AG10803 (cell line): ENCODE measurements around the gene EVL.
A peak's percentile ranks its signal among the peaks of the same experiment; 100 is the strongest.
"Not testable (repeated sequence)": the region's sequence is repeated elsewhere in the genome, so short reads cannot be mapped to it uniquely, and the experiment has no call there.

Experiments
- DNase-seq: peaks from one replicate; pipeline ENCODE4 v3.0.0; 2010; ENCODE audit warnings: low read depth
- H3K4me3 ChIP-seq: 2 replicates; pipeline ENCODE4 v1.5.1; 2011; ENCODE audit warnings: mild to moderate bottlenecking, low read length, control low read depth
- TF ChIP-seq, protein P1 (sequence below): conservative IDR thresholded peaks from 2 replicates; pipeline ENCODE4 v1.5.1; 2011; ENCODE audit warnings: mild to moderate bottlenecking, low read length, control low read depth, inconsistent platforms

EVL gene

DNA sequence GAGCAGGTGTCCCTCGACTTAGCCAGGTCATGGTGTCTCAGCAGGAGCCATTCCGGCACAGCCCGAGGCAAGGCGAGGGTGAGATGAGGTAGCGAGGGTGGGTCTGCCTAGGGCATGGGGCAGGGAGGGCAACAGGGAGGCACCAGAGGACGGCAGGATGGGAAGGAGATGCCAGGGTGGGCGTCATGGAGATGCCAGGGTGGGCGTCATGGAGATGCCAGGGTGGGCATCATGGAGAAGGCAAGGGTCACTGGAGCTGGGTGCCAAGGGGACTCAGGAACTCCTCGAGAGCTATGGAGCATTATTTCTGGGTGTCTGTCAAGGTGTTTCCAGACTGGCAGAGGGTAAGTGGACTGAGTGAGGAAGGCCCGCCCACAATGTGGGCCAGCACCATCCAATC is 86.9 kb downstream of the EVL start:
- TF ChIP-seq, protein P1, sequence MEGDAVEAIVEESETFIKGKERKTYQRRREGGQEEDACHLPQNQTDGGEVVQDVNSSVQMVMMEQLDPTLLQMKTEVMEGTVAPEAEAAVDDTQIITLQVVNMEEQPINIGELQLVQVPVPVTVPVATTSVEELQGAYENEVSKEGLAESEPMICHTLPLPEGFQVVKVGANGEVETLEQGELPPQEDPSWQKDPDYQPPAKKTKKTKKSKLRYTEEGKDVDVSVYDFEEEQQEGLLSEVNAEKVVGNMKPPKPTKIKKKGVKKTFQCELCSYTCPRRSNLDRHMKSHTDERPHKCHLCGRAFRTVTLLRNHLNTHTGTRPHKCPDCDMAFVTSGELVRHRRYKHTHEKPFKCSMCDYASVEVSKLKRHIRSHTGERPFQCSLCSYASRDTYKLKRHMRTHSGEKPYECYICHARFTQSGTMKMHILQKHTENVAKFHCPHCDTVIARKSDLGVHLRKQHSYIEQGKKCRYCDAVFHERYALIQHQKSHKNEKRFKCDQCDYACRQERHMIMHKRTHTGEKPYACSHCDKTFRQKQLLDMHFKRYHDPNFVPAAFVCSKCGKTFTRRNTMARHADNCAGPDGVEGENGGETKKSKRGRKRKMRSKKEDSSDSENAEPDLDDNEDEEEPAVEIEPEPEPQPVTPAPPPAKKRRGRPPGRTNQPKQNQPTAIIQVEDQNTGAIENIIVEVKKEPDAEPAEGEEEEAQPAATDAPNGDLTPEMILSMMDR, result no peak
- no peak overlapping the region for H3K4me3 ChIP-seq
- no peak for DNase-seq

- DNase-seq, result no peak
- TF ChIP-seq, protein P1, result no peak
- no peak overlapping the region for H3K4me3 ChIP-seq
Observed at GRCh38 chr14:100153560-100153959, 88.3 kb downstream of the EVL start.

DNA sequence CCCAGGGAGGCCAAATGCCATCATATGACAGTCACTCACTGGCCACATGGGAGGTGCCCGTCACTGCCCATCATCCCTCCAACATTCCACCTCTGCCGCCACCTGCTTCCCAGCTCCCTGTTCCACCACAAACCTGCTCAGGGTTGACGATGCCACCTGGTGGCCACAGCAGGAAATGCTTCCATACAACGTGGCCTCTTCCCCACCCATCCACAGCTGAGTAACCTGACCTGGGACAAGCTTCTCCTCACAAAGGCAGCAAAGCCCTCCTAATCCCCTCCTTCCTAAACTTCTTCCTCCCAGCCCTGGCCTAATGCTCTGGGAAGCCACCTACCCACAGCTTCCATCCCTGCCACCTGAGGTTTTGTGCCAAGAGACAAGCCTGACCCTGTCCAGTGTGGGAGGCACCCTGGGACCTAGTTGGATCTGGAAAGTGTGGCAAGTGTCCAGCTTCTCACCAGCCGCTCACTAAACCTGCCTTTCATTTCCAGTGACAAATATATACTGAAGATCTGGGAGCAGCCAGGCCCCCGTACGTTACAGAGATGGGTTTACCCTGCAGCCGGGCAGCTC is 89.9 kb downstream of the EVL start:
- TF ChIP-seq, protein P1, result peak; percentile 49
- H3K4me3 ChIP-seq, result no peak overlapping the region
- no peak for DNase-seq

DNA sequence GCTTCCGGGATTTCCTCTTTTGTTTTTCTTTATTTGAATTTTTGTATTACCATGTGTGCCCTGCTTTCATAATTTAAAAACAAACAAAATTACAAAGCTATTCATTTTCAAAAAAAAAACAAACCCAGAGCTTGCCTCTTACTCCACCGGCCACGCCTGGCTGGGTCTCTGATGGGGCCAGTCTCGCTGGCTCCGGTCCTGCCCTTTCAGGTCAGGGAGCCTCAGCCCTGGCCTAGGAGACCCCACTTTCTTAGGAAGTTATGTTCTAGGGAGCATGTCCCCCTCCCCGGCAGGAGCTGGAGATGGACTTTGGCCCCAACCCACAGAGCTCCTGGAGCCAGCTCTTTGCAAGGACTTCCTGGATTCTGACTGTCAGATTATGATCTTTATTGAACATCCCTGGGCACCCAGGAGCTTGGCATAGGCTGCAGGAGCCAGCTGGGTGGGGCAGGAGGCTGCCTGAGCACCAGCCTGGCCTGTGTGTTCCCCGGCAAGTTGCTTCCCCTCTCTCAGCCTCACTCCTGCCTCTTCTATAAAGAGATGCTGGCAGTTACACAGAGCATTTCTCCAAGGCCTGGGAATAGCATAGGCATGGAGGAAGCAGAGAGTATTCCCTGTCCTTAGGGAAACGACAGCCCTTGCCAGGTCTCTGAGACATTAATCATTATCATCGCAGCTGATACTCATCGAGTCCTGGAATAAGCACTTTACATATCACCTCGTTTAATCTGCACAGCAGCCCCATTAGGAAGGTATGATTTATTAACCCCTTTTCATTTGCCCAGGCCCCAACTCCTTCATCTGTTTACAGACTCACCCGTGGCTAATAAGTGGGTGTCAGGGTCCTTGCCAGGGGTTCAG is 90.8 kb downstream of the EVL start:
- TF ChIP-seq, protein P1, result no peak
- DNase-seq, result no peak
- H3K4me3 ChIP-seq, result no peak overlapping the region

GRCh38 chr14:100156776-100157175 is 91.6 kb downstream of the EVL start:
- TF ChIP-seq, protein P1, result no peak
- DNase-seq, result no peak
- no peak overlapping the region for H3K4me3 ChIP-seq

- H3K4me3 ChIP-seq, DNase-seq: not testable (repeated sequence)
Observed at GRCh38 chr14:100157548-100158232, 92.5 kb downstream of the EVL start.

DNA sequence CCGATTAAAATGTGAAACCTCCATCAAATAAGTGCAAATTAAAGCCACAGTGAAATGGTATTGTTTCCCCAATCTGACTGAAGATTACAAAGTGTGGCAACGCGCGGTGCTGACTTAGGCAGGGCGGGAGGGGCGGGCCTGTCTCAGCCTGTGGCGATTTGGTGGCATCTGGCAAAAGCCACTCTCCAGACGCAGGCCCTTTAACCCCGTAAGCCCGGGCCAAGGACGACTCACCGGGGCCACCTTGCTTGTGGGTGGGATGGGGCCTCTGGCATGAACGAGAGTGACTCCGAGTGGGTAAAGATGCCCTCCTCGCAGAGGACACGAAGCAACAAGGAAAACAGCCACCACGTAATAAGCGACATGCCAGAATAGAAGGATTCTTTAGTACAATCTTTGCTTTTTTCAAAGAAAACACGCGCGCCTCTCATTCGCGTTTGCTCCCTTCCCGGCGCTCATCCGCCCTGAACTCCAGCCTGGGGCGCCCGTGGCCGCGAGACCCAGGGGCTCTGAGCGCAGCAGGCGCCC is 93.4 kb downstream of the EVL start:
- DNase-seq, result no peak
- no peak overlapping the region for H3K4me3 ChIP-seq
- TF ChIP-seq, protein P1, result no peak
